Smooth muscle cell (in vitro differentiated cells): Measurements from ENCODE around the gene BBS5. TPM values are rescaled to one million over a fixed set of nuclear protein-coding genes. Genes with fewer than 3 reads are reported as not detected.
"Not testable (repeated sequence)": the region's sequence is repeated elsewhere in the genome, so short reads cannot be mapped to it uniquely, and the experiment has no call there.

ENCODE experiments used
- DNase-seq: peaks from one replicate; lab custom pipeline; 2025; ENCODE audit not compliant: unreplicated experiment; lab: John Stamatoyannopoulos, UW
- H2AFZ ChIP-seq: fragments of 200-600 bp; sonication (generic); 2 replicates; pipeline ENCODE4 v1.6.0; 2016; ENCODE audit warnings: antibody characterized with exemption, low read depth, mild to moderate bottlenecking
- H3F3A ChIP-seq: fragments of 200-600 bp; sonication (generic); 2 replicates; pipeline ENCODE4 v1.6.0; 2017; ENCODE audit warnings: antibody characterized with exemption, low read depth
- H3K27ac ChIP-seq: fragments of 200-600 bp; sonication (generic); 2 replicates; pipeline ENCODE4 v1.5.1; 2016; ENCODE audit warnings: low read depth, mild to moderate bottlenecking
- H3K27me3 ChIP-seq: fragments of 200-600 bp; sonication (generic); 2 replicates; pipeline ENCODE4 v1.6.1; 2016; ENCODE audit warnings: low read depth, mild to moderate bottlenecking
- H3K36me3 ChIP-seq: fragments of 200-600 bp; sonication (generic); 2 replicates; pipeline ENCODE4 v1.5.1; 2016; ENCODE audit warnings: low read depth
- H3K4me1 ChIP-seq: fragments of 200-600 bp; sonication (generic); 2 replicates; pipeline ENCODE4 v1.5.1; 2016; ENCODE audit warnings: low read depth
- H3K4me2 ChIP-seq: fragments of 200-600 bp; sonication (generic); 2 replicates; pipeline ENCODE4 v1.6.0; 2016; ENCODE audit warnings: mild to moderate bottlenecking
- H3K4me3 ChIP-seq: fragments of 200-600 bp; sonication (generic); 2 replicates; pipeline ENCODE4 v1.5.1; 2016; ENCODE audit warnings: mild to moderate bottlenecking
- H3K79me2 ChIP-seq: fragments of 200-600 bp; sonication (generic); 2 replicates; pipeline ENCODE4 v1.6.0; 2016; ENCODE audit warnings: low read depth, mild to moderate bottlenecking
- H3K9ac ChIP-seq: fragments of 200-600 bp; sonication (generic); 2 replicates; pipeline ENCODE4 v1.6.0; 2016; ENCODE audit warnings: low read depth
- H3K9me3 ChIP-seq: fragments of 200-600 bp; sonication (generic); replicated peaks from 2 replicates; pipeline ENCODE4 v1.5.1; 2016; ENCODE audit warnings: low read depth
- H4K20me1 ChIP-seq: fragments of 200-600 bp; sonication (generic); 2 replicates; pipeline ENCODE4 v1.6.0; 2016; ENCODE audit warnings: low read depth
- CTCF ChIP-seq: fragments of 200-600 bp; sonication (generic); IDR thresholded peaks from 2 replicates; pipeline ENCODE4 v1.5.1; 2017; ENCODE audit warnings: borderline replicate concordance, mild to moderate bottlenecking, antibody characterized with exemption; ENCODE audit not compliant: insufficient read depth, poor library complexity, severe bottlenecking
- WGBS: methylation state at CpG from one replicate; pipeline ENCODE4 v1.1.7; 2016; ENCODE audit warnings: low lambda C conversion rate; 5-methylcytosine and 5-hydroxymethylcytosine counted together
- polyA plus RNA-seq: library from polyadenylated mRNA; unstranded; fragments of >200 nt; fragmentation: Nextera tagmentation; extraction: Ambion mirVana; gene quantifications from 2 replicates; pipeline ENCODE4 v1.2.1, GENCODE V29; 2016
- total RNA-seq: library from RNA; depleted of rRNA; stranded (reverse); fragments of >200 nt; gene quantifications from 2 replicates; pipeline ENCODE4 v1.2.3, GENCODE V29; 2014

Gene BBS5
- total and polyA plus RNA-seq, 2 experiments from 2014 or later = 4.3 to 5.4 TPM

DNA sequence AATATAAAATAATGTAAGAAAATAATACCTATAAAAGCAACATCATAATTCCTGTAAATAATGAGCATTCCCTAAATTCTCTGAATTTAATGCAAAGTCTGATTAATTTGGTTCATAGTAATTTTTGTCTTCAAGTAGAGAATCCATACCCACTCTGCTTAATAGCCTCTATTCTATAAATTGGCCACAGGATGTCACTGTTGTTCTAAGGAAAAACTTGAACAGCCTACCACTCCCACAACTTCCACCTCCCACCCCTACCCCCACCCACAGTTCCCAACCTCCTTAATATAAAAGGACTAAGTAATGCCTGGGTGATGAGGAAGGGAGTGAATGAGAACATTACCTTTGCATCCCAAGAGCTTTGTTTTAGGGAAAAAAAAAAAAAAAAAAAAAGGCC lies 27.2 kb upstream of the BBS5 start:
- Histone ChIP-seq H4K20me1 (no peaks in the 10 kb centered on the region), H3K9me3 (no peaks in the 10 kb centered on the region), H2AFZ (no peak overlapping the region), H3K79me2 (no peaks in the 10 kb centered on the region), H3F3A (no peaks in the 10 kb centered on the region), H3K4me3 (no peak overlapping the region), H3K27ac (no peak overlapping the region), H3K9ac (no peak overlapping the region), H3K36me3 (no peaks in the 10 kb centered on the region), H3K27me3 (no peaks in the 10 kb centered on the region), H3K4me1 (no peaks in the 10 kb centered on the region), H3K4me2 (no peak overlapping the region)
- peak; percentile 60 for TF ChIP-seq CTCF
- no peak for DNase-seq

DNA sequence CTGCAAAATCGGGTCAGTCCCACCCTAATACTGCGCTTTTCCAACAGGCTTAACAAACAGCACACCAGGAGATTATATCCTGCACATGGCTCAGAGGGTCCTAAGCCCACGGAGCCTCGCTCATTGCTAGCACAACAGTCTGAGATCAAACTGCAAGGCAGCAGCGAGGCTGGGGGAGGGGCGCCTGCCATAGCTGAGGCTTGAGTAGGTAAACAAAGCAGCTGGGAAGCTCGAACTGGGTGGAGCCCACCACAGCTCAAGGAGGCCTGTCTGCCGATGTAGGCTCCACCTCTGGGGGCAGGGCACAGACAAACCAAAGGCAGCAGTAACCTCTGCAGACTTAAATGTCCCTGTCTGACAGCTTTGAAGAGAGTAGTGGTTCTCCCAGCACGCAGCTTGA lies 26.2 kb upstream of the BBS5 start:
- H3K36me3 ChIP-seq, H3K4me3 ChIP-seq, H3K27ac ChIP-seq, H3K27me3 ChIP-seq, DNase-seq, H3F3A ChIP-seq, H3K9ac ChIP-seq, H3K79me2 ChIP-seq, H3K9me3 ChIP-seq, H3K4me1 ChIP-seq, H4K20me1 ChIP-seq, H2AFZ ChIP-seq, H3K4me2 ChIP-seq: not testable (repeated sequence)
- WGBS = 93% methylated on average over 9 of the region's 9 CpGs

DNA sequence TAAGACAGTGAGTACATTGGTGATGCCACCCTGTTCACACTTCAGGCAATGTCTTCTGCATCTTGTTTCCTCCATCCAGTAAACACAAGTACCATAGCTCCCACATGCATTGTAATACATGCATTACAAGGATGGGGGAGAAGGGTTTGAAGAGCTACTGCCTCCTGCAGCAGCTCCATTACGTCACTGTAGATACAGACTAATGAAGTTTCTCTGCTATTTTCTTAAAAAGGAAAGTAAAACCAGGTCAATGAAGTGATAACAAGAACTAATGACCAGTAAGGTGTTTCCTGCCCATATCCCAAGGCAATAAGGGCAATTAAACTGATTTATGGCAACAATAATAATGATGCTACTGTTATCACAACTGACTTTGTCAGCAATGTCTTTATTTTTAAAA lies 18.2 kb upstream of the BBS5 start:
- Histone ChIP-seq H4K20me1 (no peaks in the 10 kb centered on the region), H3K4me3 (no peak overlapping the region), H3K4me2 (no peak overlapping the region), H3K9ac (no peak overlapping the region), H3K27me3 (no peaks in the 10 kb centered on the region), H3K4me1 (no peaks in the 10 kb centered on the region), H3F3A (no peaks in the 10 kb centered on the region), H2AFZ (no peak overlapping the region), H3K79me2 (no peaks in the 10 kb centered on the region), H3K27ac (no peak overlapping the region), H3K9me3 (no peaks in the 10 kb centered on the region), H3K36me3 (no peaks in the 10 kb centered on the region)
- WGBS = 86% methylated on average over 1 of the region's 1 CpG
- TF ChIP-seq CTCF = no peak
- DNase-seq = no peak

DNA sequence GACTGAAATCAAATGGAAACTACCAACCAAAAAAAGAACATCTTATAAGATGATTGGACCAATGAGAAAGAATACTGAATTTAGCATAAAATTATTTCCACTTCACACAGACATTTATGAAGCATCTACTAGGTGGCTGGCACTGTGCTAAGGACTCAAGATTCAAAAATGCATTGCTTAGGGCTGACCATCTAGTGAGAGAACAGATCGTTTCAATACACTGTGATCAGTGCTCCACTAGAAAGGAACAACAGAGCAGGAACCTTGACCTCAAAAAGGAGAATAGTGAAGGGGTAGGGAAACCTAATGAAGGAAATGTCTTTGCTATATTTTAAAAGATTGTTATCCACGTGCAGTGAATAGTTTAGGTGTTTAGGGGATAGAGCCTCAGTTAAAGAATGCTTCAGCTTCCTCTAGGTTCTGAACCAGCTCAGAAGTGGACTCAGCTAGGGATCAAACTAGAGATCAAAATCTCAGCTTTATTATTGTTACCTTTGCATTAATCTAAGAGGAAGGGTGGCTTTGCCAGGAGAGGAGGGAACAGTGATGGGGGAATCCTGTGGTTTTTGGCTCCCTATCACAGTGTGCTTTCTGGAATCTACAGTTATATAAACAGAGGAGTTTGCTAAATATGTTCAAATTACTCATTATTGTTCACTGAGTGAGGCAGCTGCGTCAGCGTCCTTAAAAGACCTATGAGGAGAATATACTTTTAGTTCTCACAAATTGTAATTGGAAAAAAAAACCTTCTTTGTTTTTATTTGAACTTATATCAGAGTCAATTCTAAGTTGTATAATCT lies 16.2 kb upstream of the BBS5 start:
- H3K36me3 ChIP-seq = no peaks in the 10 kb centered on the region
- no peaks in the 10 kb centered on the region for H3K79me2 ChIP-seq
- WGBS = 75% methylated on average over 4 of the region's 4 CpGs
- no peaks in the 10 kb centered on the region for H4K20me1 ChIP-seq
- H2AFZ ChIP-seq = no peak overlapping the region
- no peaks in the 10 kb centered on the region for H3K27me3 ChIP-seq
- TF ChIP-seq CTCF = no peak
- H3K9ac ChIP-seq = no peak overlapping the region
- no peak overlapping the region for H3K4me3 ChIP-seq
- H3K9me3 ChIP-seq = no peaks in the 10 kb centered on the region
- H3K4me2 ChIP-seq = no peak overlapping the region
- H3F3A ChIP-seq = no peaks in the 10 kb centered on the region
- no peak overlapping the region for H3K27ac ChIP-seq
- DNase-seq = no peak
- no peaks in the 10 kb centered on the region for H3K4me1 ChIP-seq
